GM21390 (cell line): ENCODE results near the gene PARD3.
"Not testable (repeated sequence)": the region's sequence is repeated elsewhere in the genome, so short reads cannot be mapped to it uniquely, and the experiment has no call there.

Source experiments
- ATAC-seq: cut with Tn5 transposase; IDR thresholded peaks from one replicate; pipeline ENCODE4 v1.9.1; 2021; ENCODE audit not compliant: unreplicated experiment

The PARD3 gene

GRCh38 chr10:34654211-34654610, 160.9 kb downstream of the PARD3 start:
- ATAC-seq: no peak

- no peak for ATAC-seq
These were observed 161.6 kb downstream of the PARD3 start for GRCh38 chr10:34653530-34653929.

- ATAC-seq: no peak
These were observed 163.5 kb downstream of the PARD3 start for GRCh38 chr10:34651416-34652195.

GRCh38 chr10:34650156-34650555, 164.9 kb downstream of the PARD3 start:
- no peak for ATAC-seq

- ATAC-seq: no peak
These were observed 165.7 kb downstream of the PARD3 start for GRCh38 chr10:34649385-34649784.

GRCh38 chr10:34648919-34649318, 166.2 kb downstream of the PARD3 start:
- ATAC-seq: no peak

- no peak for ATAC-seq
These were observed 166.9 kb downstream of the PARD3 start for GRCh38 chr10:34647875-34648865.

- no peak for ATAC-seq
These were observed 167.9 kb downstream of the PARD3 start for GRCh38 chr10:34647160-34647559.

GRCh38 chr10:34646331-34646730, 168.8 kb downstream of the PARD3 start:
- ATAC-seq: no peak

GRCh38 chr10:34644815-34645214, 170.3 kb downstream of the PARD3 start:
- not testable (repeated sequence) for ATAC-seq

- no peak for ATAC-seq
These were observed 170.9 kb downstream of the PARD3 start for GRCh38 chr10:34644224-34644623.

- no peak for ATAC-seq
These were observed 171.5 kb downstream of the PARD3 start for GRCh38 chr10:34643620-34644019.

- ATAC-seq: no peak
These were observed 173.1 kb downstream of the PARD3 start for GRCh38 chr10:34641913-34642558.

GRCh38 chr10:34641147-34641912, 173.8 kb downstream of the PARD3 start:
- ATAC-seq: no peak

- peak; percentile 59 for ATAC-seq
These were observed 176.6 kb downstream of the PARD3 start for GRCh38 chr10:34638406-34639054.

GRCh38 chr10:34637418-34637911, 177.6 kb downstream of the PARD3 start:
- peak; percentile 69 for ATAC-seq

- ATAC-seq: no peak
These were observed 180.0 kb downstream of the PARD3 start for GRCh38 chr10:34635111-34635510.

GRCh38 chr10:34633374-34633773, 181.7 kb downstream of the PARD3 start:
- ATAC-seq: no peak

GRCh38 chr10:34629084-34629483, 186.0 kb downstream of the PARD3 start:
- ATAC-seq: no peak
